ENCODE results near the gene CUX1. TPM values are rescaled to one million over a fixed set of nuclear protein-coding genes. Genes with fewer than 3 reads are reported as not detected.

CUX1 gene
- total RNA-seq, 4 donors from 2014 or later = 40.8 to 62.1 (median 43.8) TPM

GRCh38 chr7:101778026-101778580, 39.3 kb upstream of the CUX1 start:
- no peak overlapping the region for H3K4me3 ChIP-seq (ENCODE audit: low read depth, poor library complexity, severe bottlenecking)
- 74 to 79% methylated on average over 20 of the region's 20 CpGs for WGBS, 2 donors
- no peak for DNase-seq (ENCODE audit: low spot score in 2 of 2)
- intact Hi-C loops (cut with DNase I; ENCODE audit: low total_unique reads) = no loop called here
- TF ChIP-seq POLR2A (IDR thresholded peaks at IDR 0.05) = no peak
- TF ChIP-seq CTCF (IDR thresholded peaks at IDR 0.05) = no peak

- 93 to 95% methylated on average over 4 of the region's 4 CpGs for WGBS, 2 donors
- intact Hi-C loops (cut with DNase I; ENCODE audit: low total_unique reads) = no loop called here
- DNase-seq (ENCODE audit: low spot score in 2 of 2) = no peak
- H3K4me3 ChIP-seq (ENCODE audit: low read depth, poor library complexity, severe bottlenecking) = no peak overlapping the region
- TF ChIP-seq CTCF (IDR thresholded peaks at IDR 0.05) (no peak), POLR2A (IDR thresholded peaks at IDR 0.05) (no peak)
Observed at GRCh38 chr7:101779267-101779666, 38.2 kb upstream of the CUX1 start.

- no peak for TF ChIP-seq CTCF (IDR thresholded peaks at IDR 0.05)
- no peak for TF ChIP-seq POLR2A (IDR thresholded peaks at IDR 0.05)
- intact Hi-C loops (cut with DNase I; ENCODE audit: low total_unique reads) = no loop called here
- no peak overlapping the region for H3K4me3 ChIP-seq (ENCODE audit: low read depth, poor library complexity, severe bottlenecking)
- WGBS, 2 donors = 76% methylated on average over 3 of the region's 3 CpGs
- no peak for DNase-seq (ENCODE audit: low spot score in 2 of 2)
Observed at GRCh38 chr7:101780281-101780680, 37.1 kb upstream of the CUX1 start.

DNA sequence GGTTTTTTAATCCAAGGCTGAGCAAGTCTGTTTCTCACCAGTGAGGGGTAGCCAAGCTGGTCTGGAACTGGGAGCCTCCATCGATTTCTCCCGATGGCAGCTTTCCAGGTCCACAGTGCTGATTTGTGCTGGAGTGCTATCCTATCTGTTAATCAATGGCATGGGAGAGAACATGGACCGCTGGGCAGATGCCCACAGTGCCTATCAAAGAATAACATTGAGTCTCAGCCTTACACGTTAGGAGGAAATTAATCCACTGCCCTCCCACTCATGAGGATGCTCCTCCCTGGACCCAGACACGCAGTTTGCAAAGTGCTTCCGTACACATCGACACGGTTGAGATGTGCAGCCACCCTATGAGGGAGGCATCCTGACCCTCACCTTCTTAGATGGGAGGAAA, 36.0 kb upstream of the CUX1 start:
- H3K4me3 ChIP-seq (ENCODE audit: low read depth, poor library complexity, severe bottlenecking) = no peak overlapping the region
- WGBS, 2 donors = 88 to 94% methylated on average over 8 of the region's 8 CpGs
- intact Hi-C loops (cut with DNase I; ENCODE audit: low total_unique reads) = no loop called here
- TF ChIP-seq POLR2A (IDR thresholded peaks at IDR 0.05) (no peak), CTCF (IDR thresholded peaks at IDR 0.05) (no peak)
- DNase-seq (ENCODE audit: low spot score in 2 of 2) = no peak

- WGBS, 2 donors = 86 to 96% methylated on average over 3 of the region's 3 CpGs
- intact Hi-C loops (cut with DNase I; ENCODE audit: low total_unique reads) = no loop called here
- H3K4me3 ChIP-seq (ENCODE audit: low read depth, poor library complexity, severe bottlenecking) = no peak overlapping the region
- TF ChIP-seq POLR2A (IDR thresholded peaks at IDR 0.05) = no peak
- TF ChIP-seq CTCF (IDR thresholded peaks at IDR 0.05) = no peak
- DNase-seq (ENCODE audit: low spot score in 2 of 2) = no peak
Observed at GRCh38 chr7:101782476-101782875, 35.0 kb upstream of the CUX1 start.

DNA sequence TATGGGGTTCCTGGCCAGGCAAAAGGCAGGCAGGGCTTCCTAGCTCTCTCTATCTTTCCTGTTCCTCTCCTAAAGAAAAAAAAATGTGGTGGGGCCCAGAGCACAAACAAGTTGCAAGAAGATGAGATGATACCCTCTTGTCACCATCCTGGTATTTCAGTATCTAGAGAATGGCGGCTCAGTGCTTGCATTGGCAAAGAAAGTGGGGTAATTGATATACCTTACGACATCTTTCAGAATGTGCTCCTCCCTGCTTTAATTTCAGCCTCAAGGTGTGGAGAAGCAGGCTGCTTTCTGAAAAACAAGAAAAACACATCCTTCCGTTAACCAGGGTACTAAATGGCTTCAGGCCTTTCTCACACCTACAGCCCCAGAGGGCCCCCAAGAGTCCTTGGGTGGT, 34.5 kb upstream of the CUX1 start:
- TF ChIP-seq POLR2A (IDR thresholded peaks at IDR 0.05) (no peak), CTCF (IDR thresholded peaks at IDR 0.05) (no peak)
- no peak overlapping the region for H3K4me3 ChIP-seq (ENCODE audit: low read depth, poor library complexity, severe bottlenecking)
- intact Hi-C loops (cut with DNase I; ENCODE audit: low total_unique reads) = no loop called here
- no peak for DNase-seq (ENCODE audit: low spot score in 2 of 2)
- WGBS, 2 donors = 53 to 65% methylated on average over 3 of the region's 3 CpGs

Measured in lower leg skin (tissue), 4 donors.